HG03378 (cell line): ENCODE results near the gene CUL1.

Experiments
- ATAC-seq: cut with Tn5 transposase; IDR thresholded peaks from one replicate; pipeline ENCODE4 v1.9.1; 2021; ENCODE audit warnings: mild to moderate bottlenecking, moderate library complexity; ENCODE audit not compliant: unreplicated experiment

CUL1 gene

DNA sequence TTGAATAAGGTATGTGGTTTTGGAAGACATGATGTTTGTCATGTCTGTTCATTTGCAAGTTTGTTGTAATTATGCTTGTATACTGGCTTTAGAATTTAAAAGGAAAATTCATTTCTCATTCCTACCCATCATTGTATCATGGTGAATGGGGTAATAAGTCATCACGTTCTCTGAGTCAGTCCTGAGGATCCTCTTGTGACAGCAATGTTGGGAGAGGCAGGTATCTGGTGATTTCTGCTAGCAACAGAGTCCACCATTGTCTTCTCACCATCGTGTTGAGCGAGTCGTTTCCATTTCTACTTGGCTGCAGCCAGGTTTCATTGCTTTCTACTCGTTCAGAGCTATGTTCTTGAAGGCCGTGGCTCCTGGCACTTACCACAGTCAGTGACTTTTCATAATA, 16.3 kb downstream of the CUL1 start:
- ATAC-seq = no peak

DNA sequence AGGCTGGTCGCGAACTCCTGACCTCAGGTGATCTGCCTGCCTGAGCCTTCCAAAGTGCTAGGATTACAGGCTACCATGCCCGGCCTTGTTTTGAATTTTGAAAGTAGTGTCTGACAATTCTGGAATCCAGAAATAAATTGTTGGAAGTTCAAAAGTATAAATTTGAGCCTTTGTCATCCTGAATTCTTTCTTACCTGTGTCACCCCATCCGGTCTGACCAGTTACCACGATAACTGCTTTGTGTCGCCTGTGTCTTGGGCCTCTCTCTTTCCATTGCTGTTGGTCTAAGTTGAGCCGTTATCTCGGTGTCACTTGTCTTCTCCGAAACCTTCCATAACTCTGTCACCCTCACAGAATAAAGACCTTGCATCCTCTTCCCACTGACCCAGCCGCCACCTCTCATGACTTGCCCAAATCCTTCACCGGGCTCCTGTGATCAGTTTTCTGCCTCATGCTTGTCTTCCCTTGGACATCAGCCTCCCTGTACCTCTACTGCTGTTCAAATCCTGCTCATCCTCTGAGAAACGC, 18.6 kb downstream of the CUL1 start:
- no peak for ATAC-seq

DNA sequence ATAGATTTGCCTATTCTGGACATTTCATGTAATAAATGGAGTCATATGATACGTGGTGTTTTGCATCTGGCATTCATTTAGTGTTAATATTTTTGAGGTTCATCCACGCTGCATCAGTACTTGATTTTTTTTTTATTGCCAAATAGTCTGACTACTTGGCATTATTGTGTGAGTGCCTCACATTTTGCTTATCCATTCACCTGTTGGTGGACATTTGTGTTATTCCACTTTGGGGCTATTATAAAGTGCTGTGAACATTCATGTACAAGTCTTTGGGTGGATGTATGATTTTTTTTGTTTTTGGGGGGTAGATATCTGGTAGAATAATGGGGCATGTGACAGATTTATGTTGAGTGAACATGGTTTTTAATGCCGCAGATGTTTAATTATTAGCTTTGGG, 19.7 kb downstream of the CUL1 start:
- ATAC-seq = no peak

DNA sequence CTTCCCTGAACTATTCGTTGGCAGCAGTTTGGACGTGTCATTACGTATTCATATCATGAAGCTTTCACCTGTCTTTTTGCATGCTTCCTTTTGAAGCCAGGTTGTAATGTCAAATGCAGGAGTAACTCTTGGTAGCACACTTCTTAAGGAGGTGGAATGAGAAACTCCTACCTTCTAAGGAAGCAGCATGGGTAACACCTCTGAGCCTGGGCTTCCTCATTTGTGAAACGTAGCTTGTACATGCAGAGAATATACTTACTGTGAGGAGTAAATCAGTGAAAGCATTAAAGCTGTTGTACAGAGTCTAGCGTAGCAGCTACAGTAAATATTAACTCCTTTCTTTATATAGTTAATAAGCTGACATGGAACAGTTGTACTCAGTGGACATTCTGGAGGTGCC, 21.1 kb downstream of the CUL1 start:
- ATAC-seq = no peak

DNA sequence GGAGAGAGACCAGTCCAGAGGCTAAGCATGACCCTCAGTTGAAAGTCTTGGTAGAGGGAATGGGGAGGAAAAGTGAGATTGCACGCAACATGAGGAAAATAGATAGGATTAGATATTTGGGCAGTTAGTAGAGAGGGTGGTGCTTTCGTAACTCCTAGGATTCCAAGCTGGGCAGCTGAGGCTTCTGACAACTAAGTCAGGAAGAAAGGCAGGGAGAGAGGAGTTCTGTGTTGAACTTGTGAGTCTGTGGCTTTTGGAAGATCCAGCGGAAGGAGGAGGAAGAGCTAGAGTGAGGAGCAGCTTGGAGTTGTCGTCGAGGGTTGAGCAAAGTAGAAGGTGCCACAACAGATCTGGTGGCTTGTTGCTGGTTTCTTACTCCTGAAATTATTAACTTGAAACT, 21.8 kb downstream of the CUL1 start:
- ATAC-seq = no peak

DNA sequence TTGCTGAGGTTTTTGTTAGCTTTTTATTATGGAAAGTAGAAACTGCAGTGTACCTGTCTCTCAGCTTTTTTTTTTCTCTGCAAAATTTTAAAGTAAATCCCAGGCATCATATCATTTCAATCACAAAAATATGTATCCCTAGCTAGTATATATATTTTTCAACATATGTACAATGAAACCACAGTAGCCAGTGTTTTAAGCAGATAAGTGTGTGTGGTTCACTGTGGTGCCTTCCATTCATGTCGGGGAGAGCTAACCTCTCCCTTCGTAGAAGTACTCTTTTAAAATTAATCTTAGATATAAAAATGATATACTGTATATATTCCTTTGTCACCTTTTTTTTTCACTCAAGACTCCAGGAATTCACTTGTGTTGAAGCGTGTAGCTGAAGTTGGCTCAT, 22.7 kb downstream of the CUL1 start:
- ATAC-seq = no peak

DNA sequence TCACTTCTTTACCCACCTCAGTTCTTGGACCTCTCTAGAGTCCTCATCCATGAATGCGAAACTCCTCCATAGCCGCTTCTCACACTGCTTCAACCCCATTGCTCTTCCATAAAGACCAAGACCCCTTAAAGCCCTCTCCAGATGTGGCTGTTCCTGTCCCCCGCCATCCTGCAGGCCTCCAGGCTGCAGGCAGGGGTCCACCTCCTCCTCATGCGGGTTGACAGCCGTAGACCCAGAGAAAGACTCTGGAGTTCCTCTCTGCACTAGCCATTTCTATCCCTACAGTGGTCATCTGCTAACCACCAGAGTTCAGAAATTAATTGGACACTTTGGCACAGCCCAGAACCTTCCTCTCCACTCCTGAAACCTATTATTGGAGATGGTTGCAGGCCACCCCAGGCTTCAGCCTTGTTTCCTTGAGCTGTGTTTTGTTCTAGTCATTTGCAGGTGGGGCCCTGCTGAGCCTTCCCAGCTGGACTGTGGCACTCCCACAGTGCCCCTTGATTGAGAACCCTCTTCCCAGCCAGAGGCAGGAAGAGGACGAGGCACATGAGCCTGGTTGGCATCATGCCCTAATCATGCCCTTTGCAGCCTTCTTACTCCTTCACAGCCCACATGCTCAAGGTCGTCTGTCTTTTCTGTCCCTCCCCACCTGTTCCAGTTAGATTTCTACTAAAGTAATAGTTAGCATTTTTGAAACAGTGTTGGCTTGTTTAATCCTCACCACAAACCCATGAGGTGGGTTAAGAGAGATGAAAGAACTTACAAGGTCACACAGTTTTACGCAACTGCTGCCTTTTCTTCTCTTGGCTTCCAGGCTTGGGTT, 23.9 kb downstream of the CUL1 start:
- no peak for ATAC-seq

DNA sequence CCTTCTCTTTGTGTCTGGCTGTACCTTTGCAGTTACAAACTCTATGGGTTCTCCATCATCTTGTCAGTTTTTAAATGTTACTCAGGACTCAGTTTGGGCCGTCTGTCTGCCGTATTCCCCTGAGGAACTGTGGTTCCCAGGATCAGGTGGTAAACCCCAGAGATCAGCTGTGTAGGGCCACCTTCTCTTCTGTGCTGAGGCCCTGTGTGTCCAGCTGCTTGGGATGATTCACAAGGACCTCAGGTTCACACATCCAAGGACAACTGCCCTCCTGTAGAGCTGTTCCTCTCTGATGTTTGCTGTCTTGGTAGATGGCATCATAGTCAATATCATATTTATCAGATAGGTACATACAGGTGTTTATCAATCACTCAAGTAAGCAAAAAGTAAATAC, 24.5 kb downstream of the CUL1 start:
- no peak for ATAC-seq

DNA sequence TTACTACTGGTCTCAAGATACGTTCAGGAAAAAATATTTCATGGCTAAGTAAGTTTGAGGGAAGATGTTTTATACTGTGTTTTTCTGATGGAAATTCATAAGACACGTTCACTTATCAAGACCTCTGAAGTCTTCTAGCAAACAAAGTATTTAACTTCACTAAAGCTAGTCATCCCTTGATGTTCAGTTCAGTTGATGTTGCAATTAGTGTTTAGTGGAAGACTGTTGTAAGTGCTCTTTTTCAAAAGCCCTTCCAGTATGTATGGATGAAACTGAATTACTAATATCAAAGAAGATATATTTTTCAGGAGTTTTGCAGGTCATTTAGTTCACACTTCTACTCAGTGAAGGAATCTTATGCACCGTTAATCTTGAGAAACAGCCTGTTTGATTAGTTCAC, 25.1 kb downstream of the CUL1 start:
- ATAC-seq = no peak

DNA sequence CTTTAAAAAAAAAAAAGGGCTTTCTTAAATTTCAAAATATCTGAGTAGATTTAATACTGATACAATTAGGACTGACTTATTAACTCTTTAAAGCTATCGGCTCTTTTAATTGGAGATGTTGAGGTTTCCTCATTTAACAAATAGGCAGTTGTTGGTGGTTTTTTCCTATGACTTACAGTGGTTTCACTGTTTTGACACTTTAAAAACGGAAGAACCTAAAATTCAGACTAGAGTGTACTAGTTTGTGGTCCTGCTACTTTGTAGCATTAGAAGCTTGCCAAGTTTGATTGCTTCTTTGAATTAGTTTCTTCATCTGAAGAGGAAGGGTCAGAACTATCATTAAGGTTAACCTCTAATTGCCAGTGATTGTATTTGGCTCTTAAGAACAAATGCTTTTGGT, 27.7 kb downstream of the CUL1 start:
- peak; percentile 43 for ATAC-seq

DNA sequence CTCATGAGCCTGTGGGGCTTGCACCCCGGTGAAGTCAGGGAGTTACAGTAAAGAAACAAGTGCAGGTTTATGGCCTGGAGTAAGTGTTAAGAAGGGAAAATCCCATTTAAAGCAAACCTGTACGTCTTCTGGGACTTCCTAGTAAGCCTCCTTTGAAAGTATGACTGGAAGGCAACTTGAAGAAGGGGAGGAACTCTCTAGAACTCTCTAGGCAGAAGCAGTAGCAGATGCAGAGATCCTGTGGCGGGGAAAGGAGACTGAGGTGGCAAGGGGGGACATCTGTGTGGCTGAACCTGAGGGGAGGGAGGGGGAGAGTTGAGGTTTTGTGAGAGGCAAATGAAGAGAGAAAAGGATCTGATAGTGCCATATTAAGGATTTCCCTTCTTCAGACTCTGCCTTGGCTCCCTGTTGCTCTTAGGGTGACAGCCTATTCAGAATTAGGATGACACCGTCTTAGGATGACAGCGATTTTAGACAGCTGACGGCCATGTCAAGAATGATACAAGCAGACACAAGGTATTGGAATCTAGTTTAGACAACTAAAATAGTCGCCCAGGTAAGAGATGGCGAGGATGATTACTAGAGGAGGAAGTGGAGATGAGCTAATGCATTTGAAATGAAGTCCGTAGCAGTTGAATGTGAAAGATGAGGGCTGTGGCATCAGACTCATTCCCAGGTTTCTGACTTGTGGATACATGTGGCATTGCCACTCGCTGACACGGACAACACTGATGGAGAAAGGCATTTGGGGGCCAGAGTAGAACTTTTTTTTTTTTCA, 29.0 kb downstream of the CUL1 start:
- ATAC-seq = no peak

DNA sequence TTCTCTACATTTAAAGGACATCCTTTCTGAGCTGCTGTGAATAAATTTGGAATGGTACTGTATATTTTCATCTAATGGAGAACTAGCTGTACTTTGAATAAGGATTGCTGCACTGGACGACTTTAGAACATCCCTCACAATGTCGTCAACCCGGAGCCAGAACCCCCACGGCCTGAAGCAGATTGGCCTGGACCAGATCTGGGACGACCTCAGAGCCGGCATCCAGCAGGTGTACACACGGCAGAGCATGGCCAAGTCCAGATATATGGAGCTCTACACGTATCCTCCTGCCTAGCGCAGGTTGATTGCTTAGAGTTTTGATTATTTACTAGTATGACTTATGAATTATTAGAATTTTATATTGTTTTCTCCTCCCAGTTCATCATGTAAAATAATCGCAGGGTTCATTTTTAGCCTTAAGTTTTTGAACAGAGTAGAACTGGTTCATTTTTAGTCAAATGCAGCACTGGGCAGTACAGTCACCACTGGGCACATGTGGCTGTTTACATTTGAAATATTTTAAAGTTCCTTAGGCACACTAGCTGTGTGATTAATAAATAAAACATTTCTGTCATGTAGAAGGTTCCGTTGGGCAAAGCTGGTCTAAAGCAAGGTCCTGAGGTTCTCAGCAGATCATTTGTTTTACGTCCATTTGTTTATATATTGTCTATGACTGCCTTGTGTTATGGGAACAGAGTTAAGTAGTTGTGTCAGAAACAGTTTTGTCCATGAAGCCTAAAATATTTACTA, 31.5 kb downstream of the CUL1 start:
- ATAC-seq = no peak

DNA sequence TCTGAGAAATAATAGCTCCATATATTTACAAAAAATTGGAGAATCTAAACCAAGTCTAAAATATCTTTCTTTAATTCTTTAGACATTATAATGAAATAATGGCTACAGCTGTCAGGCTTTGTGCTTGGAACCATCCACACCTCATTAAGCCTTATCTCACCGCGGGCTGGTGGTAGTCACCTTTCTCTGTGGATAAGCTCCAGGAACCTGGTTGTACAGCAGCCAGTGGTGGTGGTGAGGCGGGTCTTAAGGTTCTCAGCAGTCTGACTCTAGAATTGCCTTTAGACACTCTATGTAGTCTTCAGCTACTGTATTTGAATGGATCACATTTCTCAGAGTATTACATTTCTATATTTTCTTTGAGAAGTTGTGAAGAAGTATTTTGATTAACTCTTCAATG, 34.2 kb downstream of the CUL1 start:
- no peak for ATAC-seq

DNA sequence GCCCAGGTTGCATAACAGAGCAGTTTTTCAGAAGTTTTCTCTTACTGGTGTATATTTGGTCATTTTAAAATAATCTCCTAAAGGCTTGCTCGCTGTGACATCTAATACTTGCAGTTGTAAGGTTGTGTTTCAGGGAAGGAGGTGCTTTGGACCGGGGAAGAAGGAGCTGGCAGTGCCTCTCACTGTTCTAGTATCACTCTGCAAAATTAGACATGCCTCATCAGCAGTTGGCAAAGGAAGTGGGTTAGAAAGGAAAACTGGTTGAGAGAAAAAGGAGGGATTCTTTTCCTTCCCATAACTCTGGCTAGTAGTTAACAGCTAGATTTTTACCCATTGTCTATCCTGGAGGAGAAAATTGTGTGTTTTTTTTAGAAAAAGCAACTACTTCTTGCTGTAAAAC, 34.8 kb downstream of the CUL1 start:
- no peak for ATAC-seq

DNA sequence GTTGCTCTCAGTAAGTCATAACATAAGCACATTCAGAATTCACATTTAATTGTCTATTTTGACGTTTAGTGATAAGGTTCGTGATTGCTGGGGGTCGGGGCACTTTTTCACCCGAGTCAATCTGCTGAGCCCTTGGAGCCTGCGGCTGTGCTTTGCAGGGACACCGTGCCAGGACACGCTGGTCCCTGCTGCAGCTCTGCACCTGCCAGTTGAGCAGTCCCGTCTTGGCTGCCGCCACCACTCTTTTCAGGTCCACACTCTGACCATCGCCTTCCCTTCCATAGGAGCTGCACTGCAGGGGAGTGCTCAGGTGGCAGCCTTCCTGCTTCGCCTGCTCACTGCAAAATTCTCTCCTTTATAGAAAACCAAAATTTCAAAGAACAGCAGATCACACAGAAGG, 36.4 kb downstream of the CUL1 start:
- ATAC-seq = no peak

DNA sequence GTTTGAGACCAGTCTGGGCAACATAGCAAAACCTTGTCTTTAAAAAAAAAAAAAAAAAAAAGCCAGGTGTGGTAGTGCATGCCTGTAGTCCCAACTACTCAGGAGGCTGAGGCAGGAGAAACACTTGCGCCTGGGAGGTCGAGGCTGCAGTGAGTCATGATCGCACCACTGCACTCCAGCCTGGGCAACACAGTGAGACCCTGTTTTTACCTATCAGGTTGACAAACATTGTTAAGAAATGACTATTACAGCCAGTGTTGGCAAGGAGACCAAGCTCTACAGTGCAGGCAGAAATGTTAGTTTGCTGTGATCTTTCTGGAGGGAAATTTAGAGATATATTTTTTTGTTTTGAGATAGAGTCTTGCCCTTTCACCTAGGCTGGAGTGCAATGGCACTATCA, 37.3 kb downstream of the CUL1 start:
- no peak for ATAC-seq

DNA sequence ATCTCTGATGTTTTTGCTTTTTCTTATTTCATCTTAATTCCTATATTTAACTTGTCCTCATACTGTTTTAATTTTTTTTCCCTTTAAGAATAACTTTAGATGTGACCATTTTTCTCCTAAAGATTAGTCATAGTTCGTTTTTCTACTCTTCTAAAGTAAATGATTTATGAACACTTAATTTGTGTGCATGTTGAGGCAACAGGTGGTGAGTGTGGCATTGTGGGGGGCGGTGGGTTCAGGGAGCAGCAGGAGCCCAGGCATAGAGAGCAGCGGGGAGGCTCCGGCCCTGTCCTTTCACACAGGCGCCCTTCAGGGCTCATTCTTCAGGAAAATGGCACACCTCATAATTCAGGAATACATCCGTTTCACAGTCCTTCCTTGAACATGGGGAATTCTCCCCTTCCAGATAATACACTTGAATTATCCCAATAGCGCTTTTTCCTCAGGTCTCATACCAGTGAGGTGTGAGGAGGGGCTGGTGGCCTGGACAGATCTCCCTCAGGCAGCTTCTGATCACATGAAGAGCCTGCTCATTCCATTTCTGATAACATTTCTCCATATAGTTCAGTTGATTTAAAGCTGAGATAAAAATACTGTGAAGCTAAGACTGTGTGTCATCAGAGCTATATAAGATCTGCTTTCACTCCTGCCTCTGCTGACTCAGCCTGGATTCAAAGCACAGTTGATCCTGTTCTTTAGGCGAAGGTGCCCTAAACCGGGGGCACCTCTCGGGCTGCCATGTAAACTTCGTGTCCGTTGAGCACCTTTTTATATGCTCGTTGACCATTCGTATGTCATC, 40.2 kb downstream of the CUL1 start:
- no peak for ATAC-seq

DNA sequence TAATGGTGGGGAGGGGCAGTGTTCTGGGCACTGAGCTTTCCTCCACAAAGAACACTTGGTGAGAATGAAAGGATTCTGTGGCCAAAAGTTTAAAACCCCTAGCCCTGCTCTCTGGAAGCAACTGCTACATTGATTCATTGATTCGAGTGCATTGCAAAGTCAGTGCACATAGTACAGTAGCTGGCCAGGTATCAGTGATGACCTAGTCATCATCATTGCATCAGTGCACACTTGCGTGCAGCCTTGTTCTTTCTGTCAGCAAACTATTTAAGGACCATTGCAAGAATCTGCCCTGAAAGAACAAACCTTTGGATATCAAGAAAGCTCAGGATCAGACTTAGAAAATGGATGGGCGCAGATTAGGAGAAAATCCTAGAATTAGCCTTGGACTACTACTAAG, 47.4 kb downstream of the CUL1 start:
- no peak for ATAC-seq

DNA sequence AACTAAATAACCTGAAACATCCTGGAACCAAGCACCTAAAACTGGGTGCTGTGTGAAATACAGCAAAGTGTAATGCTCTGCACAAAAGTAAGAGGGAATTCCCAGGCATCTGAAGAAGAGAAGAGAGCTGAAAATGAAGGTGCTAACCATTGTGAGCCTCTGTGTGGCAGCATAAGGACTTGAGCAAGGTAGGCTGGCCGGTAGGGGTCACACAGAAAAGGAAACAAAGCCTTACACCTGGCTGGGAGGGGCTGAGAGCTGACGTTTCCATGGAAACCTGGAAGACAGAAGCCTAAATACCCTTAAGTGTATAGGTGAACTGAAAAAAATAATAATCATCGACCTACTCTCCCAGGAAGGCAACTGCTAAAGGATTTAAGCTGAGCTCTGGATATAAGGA, 48.6 kb downstream of the CUL1 start:
- no peak for ATAC-seq

DNA sequence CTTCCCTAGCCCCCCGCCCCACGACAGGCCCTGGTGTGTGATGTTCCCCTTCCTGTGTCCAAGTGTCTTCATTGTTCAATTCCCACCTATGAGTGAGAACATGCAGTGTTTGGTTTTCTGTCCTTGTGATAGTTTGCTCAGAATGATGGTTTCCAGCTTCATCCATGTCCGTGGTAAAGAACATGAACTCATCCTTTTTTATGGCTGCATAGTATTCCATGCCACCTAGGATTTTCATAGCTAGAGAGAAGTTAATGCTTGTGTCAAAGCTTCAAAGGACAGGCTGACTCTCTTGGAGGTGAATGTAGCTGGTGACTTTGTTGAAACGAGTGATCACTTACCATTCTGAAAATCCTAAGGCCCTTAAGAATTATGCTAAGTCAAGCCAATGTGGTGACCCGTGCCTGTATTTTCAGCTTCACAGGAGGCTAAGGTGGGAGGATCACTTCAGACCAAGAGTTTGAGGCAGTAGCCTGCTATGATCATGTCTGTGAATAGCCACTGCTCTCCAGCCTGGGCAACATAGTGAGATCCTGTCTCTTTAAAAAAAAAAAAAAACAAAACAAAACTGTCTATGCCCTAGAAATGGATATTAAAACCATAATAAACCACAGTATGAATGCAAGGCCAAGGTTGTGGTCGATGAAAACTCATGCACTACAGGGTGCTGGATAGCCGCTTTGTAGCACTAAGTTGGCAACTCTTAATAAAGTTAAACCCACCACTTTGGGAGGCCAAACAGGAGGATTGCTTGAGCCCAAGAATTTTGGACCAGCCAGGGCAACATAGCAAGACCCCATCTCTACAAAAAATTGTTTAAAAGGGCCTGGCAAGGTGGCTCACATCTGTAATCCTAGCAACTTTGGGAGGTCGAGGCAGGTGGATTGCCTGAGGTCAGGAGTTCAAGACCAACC, 52.0 kb downstream of the CUL1 start:
- no peak for ATAC-seq
